Stimulated activated CD4-positive, alpha-beta T cell treated with anti-CD3 and anti-CD28 coated beads, Interleukin-15, amount 100 ng/mL, for 1 hour (primary cell): Measurements from ENCODE around the gene PEX12.
"Not testable (repeated sequence)": the region's sequence is repeated elsewhere in the genome, so short reads cannot be mapped to it uniquely, and the experiment has no call there.

Experiments
- DNase-seq, 2 donors: peaks; one replicate each; pipeline ENCODE4 v3.0.0-alpha.2; 2020; ENCODE audit warnings: low read depth in 1 of 2, low spot score in 1 of 2

The PEX12 gene

DNA sequence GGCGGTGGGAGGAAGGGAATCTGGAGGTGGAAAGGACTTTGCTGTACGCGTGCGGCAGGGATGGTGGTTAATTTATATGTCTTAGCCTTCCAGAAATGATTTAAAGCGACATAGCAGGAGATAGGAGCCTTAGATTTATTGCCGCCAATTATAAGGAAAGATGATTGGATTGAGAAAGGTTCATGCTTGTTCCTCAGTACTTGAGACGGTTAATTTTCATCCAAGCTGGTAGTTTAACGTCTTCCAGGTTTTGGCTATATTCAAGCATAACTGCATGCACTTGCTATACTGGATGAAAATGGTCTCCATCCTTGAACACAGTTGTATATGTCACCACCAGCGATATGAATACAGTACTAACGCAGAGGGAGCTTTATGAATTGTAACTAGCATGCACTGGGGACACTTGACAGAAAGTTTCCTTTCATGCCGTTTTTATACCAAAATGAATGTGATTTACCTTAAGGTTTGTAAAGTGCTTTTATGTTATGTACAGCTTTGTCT, 610 bp upstream of the PEX12 start:
- DNase-seq: no peak

DNA sequence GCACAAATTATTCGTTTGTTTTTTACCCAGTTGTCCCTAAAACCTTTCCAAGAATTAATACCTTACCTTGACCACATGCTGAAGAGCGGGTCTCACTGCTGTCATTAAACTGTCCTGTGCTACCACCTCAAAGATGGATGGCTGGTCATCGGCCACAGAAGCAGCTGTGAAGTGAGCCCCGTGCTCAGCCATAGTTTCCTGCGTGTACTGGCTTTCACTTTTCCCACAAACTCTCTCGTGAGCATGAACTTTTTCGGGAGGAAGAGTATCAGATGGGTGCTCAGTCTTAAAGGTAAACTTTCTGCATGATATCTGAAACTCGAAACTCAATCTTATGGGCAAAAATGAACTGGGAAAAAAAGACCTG, 558 bp downstream of the PEX12 start:
- no peak for DNase-seq

DNA sequence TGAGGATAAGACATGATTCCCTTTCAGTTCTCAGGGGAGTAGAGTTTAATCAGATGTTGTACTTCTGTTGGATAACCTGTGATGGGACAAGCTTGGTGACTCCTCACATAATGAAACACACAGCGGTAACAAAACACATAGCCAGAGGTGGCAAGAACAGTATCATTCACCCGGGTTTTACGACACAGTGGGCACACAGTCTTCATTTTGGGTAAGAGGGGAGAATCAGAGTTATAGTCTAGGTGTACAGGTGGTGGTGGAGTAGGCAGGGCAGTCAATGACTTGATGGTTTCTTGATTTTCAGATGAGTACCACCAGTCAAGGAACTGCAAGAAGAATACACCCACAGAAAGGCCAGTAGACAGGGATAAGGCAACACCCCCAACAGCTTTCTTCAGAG, 2.6 kb downstream of the PEX12 start:
- no peak for DNase-seq

DNA sequence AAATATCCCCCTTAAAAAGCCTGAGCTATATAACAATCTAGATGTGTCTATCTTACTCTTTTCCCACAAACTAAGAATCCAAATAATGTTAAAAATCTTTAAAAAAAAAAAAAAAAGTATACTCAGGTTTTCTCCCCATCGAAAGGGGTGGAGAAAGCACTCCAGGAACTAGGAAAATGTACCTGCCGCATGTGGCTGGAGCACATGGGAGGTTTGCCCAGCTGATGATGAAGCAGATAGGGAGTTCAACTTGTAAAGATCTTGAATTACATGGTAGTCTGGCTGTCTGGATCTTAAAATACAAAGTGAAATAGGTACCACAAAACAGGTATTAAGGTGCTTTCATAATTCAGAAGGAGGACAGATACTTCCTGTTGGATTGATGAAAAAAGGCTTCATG, 9.0 kb downstream of the PEX12 start:
- DNase-seq: no peak

DNA sequence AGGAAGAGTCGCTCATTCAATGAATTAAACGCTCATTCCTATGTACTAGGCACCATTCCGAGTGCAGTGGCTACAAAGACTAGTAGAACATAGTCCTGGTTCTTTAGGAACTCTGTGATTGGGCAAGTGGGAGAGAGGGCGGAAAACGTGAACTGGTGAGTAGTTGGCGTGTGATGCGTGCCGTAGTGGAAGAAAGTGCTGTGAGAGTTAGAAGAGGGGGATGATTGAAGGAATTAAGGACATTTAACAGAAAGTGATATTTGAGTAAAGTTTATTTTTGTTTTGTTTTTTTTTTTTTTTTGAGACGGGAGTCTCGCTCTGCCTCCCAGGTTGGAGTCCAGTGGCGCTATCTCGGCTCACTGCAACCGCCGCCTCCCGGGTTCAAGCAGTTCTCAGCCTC, 9.8 kb downstream of the PEX12 start:
- peak in 1 of 2 donors; percentile 16 for DNase-seq

DNA sequence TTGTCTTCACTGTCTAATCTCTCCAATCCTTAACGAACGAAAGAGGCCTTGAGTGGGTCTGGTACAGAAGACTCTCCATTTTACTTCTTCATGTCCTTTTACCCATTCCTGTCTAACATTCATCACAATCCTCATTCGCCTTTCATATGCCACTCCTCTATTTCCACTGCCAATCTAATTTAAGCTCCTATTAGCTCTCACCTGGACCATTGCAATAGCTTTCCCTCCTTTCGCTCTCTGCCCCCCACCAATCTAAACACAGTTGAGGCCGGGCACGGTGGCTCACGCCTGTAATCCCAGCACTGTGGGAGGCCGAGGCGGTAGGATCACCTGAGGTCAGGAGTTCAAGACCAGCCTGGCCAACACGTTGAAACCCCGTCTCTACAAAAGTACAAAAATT, 11.4 kb downstream of the PEX12 start:
- DNase-seq: no peak

DNA sequence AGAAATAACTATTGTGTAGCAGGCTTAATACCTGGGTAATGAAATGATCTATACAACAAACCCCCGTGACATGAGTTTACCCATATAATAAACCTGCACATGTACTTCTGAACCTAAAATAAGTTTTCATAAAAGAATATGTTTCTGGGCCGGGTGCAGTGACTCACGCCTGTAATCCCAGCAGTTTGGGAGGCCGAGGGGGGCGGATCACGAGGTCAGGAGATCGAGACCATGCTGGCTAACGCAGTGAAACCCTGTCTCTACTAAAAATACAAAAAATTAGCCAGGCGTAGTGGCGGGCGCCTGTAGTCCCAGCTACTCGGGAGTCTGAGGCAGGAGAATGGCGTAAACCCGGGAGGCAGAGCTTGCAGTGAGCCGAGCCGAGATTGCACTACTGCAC, 15.2 kb downstream of the PEX12 start:
- DNase-seq: not testable (repeated sequence)

DNA sequence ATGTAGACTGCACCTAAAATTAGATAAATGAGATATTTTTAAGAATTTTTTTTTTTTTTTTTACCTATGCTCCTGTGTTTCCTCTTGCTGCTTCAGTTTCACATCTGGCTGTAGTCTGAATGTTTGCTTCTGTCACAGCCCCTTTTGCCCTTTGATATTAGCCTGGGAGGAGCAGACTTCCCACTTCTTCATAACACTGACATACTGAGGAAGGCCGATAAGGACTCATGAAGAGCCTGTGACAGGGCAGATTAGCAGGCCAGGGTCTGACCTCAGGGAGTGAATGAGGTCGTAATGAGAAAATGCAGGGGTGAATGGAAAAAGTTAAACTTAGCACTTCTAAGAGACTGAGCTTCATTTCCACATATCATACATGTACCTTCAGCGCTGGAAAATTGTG, 17.7 kb downstream of the PEX12 start, which contains the start of gene SLFN14:
TSS of gene SLFN14 (minus strand) at position 117 of the 400 bp plus-strand sequence. CDS start 2,757 bp downstream, outside the sequence.
- DNase-seq: no peak

DNA sequence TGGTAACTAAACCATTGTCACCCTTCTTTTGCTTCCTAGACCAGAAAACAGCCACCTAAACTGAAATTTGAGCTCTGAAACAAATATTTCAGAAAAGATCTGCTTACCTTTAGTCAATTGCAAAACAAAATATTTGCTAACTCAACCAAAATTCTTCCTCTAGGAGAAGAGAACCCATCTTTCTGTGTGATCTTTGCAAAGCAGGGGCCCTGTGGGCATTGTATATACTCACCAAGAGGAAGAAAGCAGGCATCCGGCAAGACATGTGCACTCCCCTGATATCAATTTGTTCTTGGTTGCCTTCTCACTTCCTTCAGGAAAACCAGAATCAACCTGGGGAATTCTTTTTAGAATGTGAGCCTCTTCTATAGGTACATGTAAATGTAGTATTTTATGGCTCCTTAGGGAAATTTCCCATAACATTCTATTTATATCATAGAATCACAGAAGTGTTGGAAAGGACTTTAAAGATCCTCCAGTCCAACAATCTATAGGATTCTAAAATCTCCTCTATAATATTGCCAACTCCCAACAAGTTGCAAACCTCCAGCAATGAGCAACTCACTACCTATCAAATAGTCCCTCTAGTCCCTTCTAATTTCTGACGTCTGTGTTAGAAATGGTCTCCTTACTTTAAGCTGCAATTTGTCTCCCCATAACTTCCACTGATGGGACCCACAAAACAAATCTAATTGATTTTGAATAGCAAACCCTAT, 18.7 kb downstream of the PEX12 start:
- no peak for DNase-seq

DNA sequence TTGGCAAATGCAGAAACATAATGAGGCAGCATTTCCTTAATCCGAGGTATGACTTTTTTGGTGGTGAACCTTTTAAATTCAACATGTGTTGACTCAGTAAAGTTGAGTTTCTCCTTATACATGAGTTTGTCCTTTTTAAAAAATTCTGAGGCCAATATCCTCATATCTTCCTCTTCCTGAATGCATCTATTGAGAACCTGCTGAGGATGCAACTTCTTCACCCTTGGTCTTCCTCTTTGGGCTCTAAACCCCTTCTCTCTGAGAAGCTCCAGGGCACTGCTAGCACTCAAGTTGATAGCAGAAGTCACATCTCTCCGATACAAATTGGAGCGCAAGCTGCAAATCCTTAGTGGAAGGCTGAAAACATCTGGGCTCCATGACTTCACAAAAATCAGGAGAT, 21.0 kb downstream of the PEX12 start:
- no peak for DNase-seq

DNA sequence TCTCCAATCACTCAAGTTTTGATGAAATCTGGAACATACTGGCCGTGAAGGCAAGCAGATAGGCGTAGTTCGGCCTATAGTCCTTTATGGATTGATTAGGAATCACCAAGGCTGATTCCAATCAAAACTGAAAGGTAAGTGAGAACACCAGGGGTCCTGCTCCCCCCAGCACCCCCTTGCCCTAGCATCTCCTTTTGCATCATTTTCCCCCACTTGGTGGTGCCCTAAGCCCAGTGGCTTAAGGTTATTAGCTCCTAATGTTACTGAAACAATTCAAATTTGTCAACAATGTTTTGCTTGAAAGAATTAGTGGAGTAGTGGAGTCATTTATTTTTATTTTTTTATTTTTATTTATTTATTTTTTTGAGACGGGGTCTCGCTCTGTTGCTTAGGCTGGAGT, 22.7 kb downstream of the PEX12 start:
- DNase-seq: no peak

DNA sequence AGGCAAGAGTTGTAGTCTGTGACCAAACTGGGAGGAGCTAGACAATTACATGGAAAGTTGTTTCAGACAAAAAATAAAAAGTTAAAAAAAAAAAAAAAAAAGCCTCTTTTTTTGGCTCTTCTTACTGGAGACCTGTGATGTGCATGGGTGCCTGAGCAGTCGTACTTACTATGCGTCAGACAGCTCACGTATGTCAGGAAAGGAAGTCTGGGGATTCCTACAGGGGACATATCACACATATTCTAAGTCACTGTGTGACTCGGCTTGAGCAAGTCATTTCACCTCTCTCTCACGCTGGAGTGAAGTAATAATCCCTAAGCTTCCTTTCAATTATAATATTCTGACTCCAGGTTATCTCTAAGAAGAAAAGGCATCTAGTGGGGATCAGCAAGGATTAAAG, 23.7 kb downstream of the PEX12 start:
- no peak for DNase-seq

DNA sequence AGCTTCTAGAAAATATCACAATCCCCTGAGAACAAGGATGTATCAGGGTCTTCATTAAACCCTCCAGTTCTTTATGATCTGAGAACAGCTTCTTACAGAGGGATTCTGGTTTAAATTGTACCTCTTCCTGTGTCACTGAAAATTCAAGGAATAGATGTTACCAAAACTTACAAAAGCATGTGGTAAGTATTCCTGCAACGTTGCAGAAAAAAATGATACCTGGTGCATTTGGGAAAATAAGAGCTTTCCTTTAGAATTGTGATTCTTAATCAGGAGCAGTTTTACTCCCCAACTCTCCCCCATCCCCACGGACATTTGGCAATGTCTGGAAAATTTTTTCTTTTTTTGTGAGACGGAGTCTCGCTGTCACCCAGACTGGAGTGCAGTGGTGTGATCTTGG, 25.1 kb downstream of the PEX12 start:
- DNase-seq: no peak

DNA sequence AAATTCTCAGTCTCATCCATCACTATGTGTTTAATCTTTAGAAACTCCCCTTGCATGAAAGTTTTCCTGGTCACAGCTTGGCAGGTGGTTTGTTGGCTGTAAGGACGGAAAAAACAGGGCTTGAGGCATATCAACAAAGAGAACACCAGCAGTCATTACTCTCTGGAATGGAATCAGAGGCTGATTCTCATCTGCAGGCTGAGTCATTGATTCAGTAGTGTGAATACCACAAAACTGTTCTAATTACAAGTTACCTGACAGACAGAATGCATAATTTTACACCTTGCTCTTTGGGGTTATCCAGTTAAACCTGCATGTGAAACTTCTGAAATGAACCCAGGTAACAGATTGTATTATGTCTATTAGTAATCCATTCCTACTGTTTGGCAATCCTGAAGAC, 29.4 kb downstream of the PEX12 start:
- no peak for DNase-seq

DNA sequence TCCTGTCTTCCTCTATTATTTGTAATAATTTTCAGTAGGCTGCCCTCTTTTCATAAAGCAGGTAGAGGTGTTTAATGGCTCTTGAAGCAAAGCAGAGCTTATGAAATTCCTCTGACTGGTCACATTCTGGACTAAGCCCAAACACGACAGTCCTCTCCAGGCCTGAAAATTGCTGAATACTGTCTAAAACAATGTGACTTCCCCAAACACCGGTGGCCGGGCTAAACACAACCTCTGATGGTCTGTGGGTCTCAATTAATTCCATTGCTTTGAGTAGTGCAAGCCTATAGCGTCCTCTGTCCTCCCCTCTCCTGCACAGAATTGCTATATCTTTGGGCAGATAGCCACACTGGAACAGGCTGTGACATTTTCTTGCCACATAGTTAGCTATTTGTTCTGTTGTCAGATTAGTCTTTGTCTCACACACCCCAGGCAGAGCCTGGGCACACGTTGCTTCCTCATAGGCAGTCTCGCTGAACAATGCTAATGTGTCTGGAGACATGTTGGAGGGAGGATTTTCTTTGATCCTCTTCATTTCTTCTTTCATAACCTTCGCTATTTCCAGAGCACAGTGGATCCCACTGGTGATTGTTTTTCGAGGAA, 30.1 kb downstream of the PEX12 start:
- DNase-seq: no peak

DNA sequence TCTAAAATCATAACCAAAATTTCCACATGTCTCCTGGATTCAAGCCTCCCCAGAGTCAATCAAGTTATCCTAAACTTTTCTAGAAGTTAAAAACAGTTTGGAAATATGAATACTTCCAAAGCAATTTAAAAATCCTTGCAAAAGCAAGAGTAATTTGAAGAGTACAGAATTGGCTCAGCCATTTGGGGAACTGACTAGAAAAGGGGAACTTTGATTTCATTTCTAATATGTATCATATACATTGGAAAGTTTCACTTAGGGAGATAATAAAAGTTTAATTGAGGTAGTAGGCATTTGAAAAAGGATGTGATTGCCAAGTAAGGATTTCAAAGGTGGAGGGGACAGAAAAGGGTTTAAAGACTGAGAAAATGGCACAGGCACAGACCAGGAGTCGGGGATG, 31.9 kb downstream of the PEX12 start:
- no peak for DNase-seq

DNA sequence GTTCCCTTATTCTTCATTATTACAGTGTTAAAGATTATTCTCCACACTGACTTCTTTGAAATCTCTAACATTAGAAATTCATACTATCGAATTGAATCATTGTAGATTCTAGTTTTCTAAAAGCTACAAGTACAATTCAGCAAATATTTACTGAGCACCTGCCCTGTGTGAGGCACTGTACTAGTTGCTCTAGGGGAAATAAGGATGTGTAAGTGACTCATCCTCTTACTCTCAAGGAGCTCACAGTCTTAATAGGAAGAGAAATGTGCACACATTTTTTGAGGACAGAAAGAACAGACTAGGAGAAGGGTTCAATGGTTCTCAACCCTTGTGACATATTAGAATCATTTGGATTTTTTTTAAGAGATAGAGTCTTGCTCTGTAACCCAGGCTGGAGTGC, 33.2 kb downstream of the PEX12 start:
- no peak for DNase-seq

DNA sequence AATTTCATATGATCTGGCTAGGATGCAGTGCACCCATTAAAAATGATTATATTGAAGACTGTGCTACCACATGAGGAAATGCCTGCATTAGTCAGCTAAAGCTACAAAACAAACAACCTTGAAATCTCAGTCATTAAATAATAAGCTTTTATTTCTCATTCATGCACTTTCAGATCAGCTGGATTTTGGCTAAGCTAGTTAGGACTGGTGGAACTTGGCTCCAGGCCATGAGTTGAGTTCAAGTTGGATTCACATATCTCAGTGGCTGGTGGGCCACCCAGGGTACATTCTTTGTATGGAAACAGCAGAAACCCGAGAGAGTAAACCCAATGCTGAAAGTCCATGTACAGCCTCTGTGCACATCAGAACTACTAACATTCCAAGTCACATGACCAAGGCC, 34.5 kb downstream of the PEX12 start:
- no peak for DNase-seq

DNA sequence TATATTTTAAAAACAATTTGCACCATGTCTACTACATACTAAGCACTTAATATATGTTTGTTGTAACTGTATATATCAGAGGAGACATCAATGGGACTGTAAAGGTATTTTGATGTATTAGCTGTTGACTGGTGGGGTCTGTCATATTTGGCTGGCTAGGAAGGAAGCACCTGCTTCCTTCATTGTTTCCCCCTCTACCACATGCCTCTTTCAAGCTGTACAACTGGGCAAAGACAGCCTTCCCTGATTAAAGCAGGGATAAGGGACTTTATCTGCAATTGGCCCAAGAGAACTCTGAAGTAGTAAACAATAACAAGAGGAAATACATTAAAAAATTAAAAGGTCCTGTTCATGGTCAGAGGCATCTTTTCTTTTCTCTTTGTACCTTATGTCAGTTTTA, 35.4 kb downstream of the PEX12 start:
- no peak for DNase-seq

DNA sequence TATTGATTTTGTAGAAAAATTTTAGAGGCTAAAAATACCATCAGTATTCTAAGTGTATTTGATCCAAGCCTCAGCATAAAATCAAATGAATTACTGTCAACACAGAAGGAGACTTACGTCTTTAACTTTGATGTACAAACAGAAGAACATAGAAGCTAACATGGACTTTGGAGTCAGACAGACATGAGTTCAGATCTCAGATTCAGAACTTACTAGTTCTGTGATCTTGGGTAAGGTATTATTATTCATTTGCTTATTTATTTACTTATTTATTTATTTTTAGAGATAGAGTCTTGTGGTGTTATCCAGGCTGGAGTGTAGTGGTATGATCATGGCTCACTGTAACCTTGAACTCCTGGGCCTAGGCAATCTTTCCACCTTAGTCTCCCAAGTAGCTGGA, 36.9 kb downstream of the PEX12 start:
- no peak for DNase-seq

DNA sequence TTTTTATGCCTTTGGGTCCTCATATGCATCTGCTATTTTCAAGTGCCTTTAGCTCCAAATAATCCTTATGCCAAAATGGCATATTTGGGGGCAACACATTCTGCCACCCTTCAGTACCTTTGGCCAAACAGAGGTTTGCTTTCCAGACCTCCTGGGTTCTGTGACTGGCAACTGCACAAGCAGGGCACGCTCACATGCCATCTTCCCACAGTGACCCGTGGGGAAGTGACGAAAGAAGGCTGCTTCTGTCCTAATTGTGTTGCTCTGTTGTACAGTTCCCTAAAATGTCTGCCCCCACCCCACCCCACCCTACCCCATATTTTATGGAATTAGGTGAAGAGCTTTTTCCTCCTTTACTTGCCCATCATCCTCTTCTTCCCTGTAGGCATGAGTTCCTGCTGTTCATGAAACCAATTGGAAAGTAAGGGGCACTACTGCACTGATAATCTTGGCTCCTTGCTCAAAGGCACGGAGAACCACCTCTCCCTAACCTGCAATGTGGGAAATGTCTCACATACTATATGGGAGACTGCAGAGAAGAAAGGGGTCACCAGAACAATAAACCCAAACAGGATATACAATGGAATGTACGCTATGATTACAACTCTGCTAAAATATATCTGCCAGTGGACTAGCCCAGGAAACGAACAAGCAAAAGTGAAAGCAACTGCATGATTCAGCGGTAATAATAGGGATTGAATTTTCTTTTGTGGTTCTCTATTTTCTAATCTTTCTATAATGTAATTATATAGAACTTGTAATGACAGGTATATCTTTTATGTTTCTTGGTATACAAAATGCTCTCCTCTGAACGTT, 37.6 kb downstream of the PEX12 start:
- peak in 1 of 2 donors; percentile 15 for DNase-seq

DNA sequence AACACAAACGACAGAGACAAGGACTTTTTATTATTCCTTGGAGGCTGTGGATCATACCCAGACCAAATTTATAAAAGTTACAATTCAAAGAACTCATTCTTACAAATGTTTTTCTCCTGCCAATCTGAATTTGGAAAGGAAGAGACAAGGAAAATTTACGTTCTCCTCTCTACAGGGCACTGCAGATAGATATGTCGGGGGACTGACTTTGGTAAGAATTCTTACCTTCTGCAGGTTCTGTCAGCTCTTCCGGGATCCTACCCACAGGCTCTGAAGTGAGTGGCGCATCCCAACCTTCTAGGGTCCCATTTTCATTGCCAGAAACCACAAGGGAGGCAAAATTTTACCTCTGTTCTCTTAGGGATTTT, 38.7 kb downstream of the PEX12 start:
- DNase-seq: no peak
